ENCODE data around the gene SH2D2A.
A peak's percentile ranks its signal among the peaks of the same experiment; 100 is the strongest.

The SH2D2A gene

GRCh38 chr1:156823210-156823790, 6.7 kb upstream of the SH2D2A start:
- DNase-seq (ENCODE audit: low read depth) = no peak

- no peak for DNase-seq (ENCODE audit: low read depth)
Measured at GRCh38 chr1:156822680-156823079, 6.0 kb upstream of the SH2D2A start.

GRCh38 chr1:156821801-156822200, 5.2 kb upstream of the SH2D2A start:
- DNase-seq (ENCODE audit: low read depth) = no peak

- DNase-seq (ENCODE audit: low read depth) = no peak
Measured at GRCh38 chr1:156815961-156816422, 656 bp downstream of the SH2D2A start.

GRCh38 chr1:156815307-156815826, 1.3 kb downstream of the SH2D2A start:
- DNase-seq (ENCODE audit: low read depth) = no peak

- no peak for DNase-seq (ENCODE audit: low read depth)
Measured at GRCh38 chr1:156814571-156815260, 1.9 kb downstream of the SH2D2A start.

- DNase-seq (ENCODE audit: low read depth) = peak; percentile 42
Measured at GRCh38 chr1:156813750-156814570, 2.7 kb downstream of the SH2D2A start.

GRCh38 chr1:156813298-156813697, 3.4 kb downstream of the SH2D2A start:
- no peak for DNase-seq (ENCODE audit: low read depth)

- DNase-seq (ENCODE audit: low read depth) = no peak
Measured at GRCh38 chr1:156812293-156812990, 4.2 kb downstream of the SH2D2A start.

- no peak for DNase-seq (ENCODE audit: low read depth)
Measured at GRCh38 chr1:156811168-156811567, 5.5 kb downstream of the SH2D2A start.

GRCh38 chr1:156809711-156810366, 6.8 kb downstream of the SH2D2A start:
- no peak for DNase-seq (ENCODE audit: low read depth)

- DNase-seq (ENCODE audit: low read depth) = no peak
Measured at GRCh38 chr1:156809281-156809680, 7.4 kb downstream of the SH2D2A start.

GRCh38 chr1:156808186-156809030, 8.2 kb downstream of the SH2D2A start:
- no peak for DNase-seq (ENCODE audit: low read depth)

- no peak for DNase-seq (ENCODE audit: low read depth)
Measured at GRCh38 chr1:156807627-156808026, 9.0 kb downstream of the SH2D2A start.

- no peak for DNase-seq (ENCODE audit: low read depth)
Measured at GRCh38 chr1:156806512-156807440, 9.9 kb downstream of the SH2D2A start.

- DNase-seq (ENCODE audit: low read depth) = no peak
Measured at GRCh38 chr1:156805766-156806511, 10.7 kb downstream of the SH2D2A start.

GRCh38 chr1:156804572-156805243, 11.9 kb downstream of the SH2D2A start:
- no peak for DNase-seq (ENCODE audit: low read depth)

- DNase-seq (ENCODE audit: low read depth) = no peak
Measured at GRCh38 chr1:156804026-156804425, 12.6 kb downstream of the SH2D2A start.

Measured in stimulated activated CD8-positive, alpha-beta memory T cell treated with anti-CD3 and anti-CD28 coated beads, Interleukin-15, amount 100 ng/mL, for 1 hour (primary cell).